NCI-H748 (cell line): ENCODE results near the gene SPACA9.

ENCODE experiments used
- DNase-seq: peaks from one replicate; lab custom pipeline; 2025; ENCODE audit not compliant: unreplicated experiment; lab: John Stamatoyannopoulos, UW

Gene SPACA9

GRCh38 chr9:132892400-132892799 is 13.7 kb downstream of the SPACA9 start:
- DNase-seq: no peak

- DNase-seq: no peak
Measured at GRCh38 chr9:132894346-132894745, 15.6 kb downstream of the SPACA9 start.

DNA sequence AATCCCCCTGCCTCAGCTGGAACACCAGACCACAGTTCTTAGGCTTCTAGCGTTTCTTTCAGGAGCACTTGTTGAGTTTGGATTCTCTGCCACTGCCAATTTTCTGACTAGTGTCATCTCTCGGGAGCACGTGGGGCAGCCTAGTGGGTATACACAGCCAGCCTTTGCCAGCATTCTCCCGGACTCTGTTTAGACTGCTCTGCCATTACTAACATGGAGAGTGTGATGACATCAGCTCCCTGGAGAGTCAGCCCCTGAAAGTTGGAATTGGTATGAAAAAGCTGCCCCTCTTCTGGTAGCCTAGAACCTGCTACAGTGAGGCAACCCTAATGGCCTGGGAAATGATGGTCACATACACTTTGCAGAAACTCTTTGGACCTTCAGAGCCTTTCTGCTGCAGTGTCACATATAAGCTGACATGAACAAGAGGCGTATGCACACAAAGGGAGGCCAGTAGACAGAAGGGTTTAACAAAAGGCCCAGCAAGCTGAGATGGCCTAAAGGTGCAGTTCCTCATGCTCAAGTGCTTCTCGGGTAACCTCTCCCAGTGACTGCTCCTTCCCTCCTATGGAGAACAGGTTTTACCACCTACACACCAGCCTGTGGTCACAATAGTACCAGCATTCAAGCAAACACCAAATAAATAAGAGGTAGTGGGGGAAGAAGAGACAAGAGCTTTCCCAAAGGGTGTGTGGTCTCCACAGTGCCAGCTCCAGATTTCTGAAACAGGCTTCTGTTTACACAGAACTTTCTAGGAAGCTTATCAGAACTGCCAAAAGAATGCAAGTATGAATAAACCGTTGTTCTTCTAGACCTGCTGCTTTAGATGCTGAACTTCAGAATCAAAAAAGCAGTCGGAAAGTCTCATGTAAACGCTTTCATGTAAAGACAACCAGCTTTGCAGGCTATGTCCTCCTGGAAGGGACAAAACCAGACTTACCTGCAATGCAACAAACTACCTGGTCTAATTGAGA is 16.5 kb downstream of the SPACA9 start:
- DNase-seq: no peak

GRCh38 chr9:132896264-132896663 is 17.6 kb downstream of the SPACA9 start:
- DNase-seq: no peak

DNA sequence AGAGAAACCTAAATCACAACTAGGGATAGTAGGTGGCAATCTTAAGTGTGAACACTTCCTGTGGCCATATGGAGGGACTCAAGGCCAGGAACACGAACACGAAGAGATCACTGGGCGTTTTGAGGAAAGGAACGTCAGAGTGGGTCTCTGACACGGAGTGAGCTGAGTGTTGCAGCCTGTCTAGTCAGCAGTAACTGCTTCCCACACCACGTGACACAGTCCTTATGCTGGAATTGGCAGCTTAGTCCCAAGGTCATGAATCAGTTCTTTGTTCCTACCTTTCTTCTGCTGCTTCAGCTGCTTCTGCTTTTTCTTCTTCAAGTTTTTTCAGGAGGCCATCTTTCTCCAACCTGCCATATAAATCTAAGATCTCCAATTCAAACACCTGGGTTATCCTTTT is 18.2 kb downstream of the SPACA9 start:
- DNase-seq: no peak

- DNase-seq: no peak
Measured at GRCh38 chr9:132898051-132898450, 19.4 kb downstream of the SPACA9 start.

DNA sequence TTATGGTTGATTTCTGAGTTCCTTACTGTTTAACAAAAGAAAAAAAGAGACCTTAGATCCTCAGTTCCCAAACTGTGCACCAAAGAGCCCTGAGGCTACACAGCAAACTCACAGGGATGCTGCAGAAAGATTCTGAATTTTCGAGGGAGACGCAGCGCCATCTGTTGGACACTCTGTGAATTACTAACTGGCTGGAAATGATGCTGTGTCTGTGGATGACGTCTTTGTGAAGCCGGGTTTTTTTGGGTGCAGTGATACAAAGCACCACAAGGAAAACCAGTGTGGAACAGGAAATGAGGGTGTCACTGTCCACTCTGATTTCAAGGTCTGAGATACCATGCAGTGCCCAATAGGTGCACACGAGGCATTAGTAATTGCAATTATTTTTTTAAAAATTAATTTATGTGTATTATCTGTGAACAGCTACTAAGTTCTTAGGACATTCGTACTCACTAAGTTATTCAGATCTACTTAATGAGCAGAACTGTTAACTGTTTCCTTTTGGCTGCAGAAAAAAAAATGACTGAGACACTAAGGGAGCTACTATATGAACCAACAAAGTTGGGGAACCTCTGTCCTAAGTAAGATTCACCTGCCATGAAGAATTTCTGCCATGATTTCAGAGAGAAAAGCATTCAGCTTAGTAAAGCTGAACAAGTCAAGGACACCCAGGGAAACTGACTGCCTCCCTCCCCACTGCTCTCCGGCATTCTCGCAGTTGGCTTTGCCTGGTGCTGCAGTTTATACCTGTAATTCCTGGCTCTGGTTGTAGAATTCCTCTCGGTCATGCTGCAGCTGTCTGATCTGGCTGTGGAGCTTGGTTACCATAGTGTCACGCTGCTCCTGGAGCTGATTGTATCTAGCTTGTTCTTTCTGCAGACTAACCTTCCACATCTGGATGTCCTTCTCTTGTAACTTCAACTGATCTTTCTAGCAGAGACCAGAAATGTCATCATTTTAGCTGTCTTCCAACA is 23.4 kb downstream of the SPACA9 start:
- peak; percentile 57 for DNase-seq

- no peak for DNase-seq
Measured at GRCh38 chr9:132903574-132904492, 25.1 kb downstream of the SPACA9 start.

DNA sequence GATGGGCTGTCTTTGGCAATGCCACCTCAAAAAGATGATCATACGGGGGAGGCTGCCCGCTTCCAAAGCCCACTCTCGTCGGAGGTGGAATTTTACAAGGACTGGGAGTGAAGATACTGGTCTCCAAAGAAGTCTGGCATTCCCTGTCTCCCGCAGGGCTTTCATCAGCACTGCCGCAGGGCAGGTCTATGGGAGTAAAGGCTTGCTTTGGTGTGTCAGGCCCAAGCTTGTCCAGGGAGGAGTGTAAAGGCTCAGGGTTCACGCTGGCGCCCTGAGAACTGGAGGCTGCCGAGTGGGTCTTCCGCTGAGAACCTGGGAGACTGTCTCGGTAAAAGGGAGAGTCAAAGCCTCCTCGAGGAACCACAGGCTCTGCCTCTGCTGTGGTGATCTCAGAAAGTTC is 27.0 kb downstream of the SPACA9 start:
- no peak for DNase-seq

GRCh38 chr9:132908635-132909034 is 29.9 kb downstream of the SPACA9 start:
- DNase-seq: no peak

- DNase-seq: no peak
Measured at GRCh38 chr9:132909311-132909710, 30.6 kb downstream of the SPACA9 start.

GRCh38 chr9:132910376-132910775 is 31.7 kb downstream of the SPACA9 start:
- DNase-seq: no peak

GRCh38 chr9:132912131-132912530 is 33.4 kb downstream of the SPACA9 start:
- DNase-seq: no peak

GRCh38 chr9:132914924-132915323 is 36.2 kb downstream of the SPACA9 start:
- DNase-seq: no peak

- DNase-seq: no peak
Measured at GRCh38 chr9:132919614-132920268, 41.0 kb downstream of the SPACA9 start.

- DNase-seq: no peak
Measured at GRCh38 chr9:132923346-132923902, 44.7 kb downstream of the SPACA9 start.

DNA sequence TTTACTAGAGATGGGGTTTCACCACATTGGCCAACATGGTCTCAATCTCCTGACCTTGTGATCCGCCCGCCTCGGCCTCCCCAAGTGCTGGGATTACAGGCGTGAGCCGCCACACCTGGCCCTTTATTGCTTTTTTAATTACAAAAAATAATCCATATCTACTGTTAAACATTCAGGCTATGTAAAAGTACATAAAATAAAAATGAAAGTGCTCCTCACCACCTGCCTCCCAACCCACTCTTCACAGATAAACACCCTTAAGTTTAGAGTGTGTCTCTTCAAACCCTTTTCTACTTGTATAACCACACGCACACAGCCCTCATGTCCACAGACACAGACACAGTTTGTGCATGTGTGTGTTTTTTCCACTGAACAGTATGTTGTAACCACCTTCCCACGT is 49.0 kb downstream of the SPACA9 start:
- no peak for DNase-seq

GRCh38 chr9:132931178-132931735 is 52.6 kb downstream of the SPACA9 start:
- no peak for DNase-seq

DNA sequence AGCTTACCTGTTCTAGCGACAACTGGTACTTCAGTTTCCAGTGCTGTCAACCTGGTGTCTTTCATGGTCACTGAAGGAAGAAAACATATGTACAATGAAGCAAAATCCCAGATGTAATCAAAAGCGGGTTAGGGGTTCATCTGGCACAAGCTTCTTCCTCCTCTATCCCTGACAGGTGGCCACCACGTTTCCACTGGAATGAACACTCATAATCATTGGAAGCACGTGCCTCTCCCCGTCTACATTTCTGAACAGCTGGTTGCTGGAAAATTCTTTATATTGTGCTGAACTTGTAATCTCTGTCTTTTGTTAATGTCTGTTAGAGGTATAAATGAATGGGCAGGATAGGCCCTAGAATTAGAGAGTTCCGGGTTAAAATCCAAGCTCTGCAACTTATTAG is 56.3 kb downstream of the SPACA9 start:
- DNase-seq: no peak
